ENCODE data around the gene PON1.

Gene PON1

GRCh38 chr7:95324431-95324830 is at the start of gene PON1:
Gene PON1 (minus strand): TSS chr7:95324532. CDS start chr7:95324475, 57 bp downstream.
- DNase-seq (ENCODE audit: low read depth), result no peak

- DNase-seq (ENCODE audit: low read depth), result no peak
Measured at GRCh38 chr7:95373323-95373722, 49.0 kb upstream of the PON1 start.

GRCh38 chr7:95368235-95368634 is 43.9 kb upstream of the PON1 start:
- DNase-seq (ENCODE audit: low read depth), result no peak

GRCh38 chr7:95367606-95368005 is 43.3 kb upstream of the PON1 start:
- DNase-seq (ENCODE audit: low read depth), result no peak

GRCh38 chr7:95365151-95365550 is 40.8 kb upstream of the PON1 start:
- no peak for DNase-seq (ENCODE audit: low read depth)

- no peak for DNase-seq (ENCODE audit: low read depth)
Measured at GRCh38 chr7:95357623-95358022, 33.3 kb upstream of the PON1 start.

- no peak for DNase-seq (ENCODE audit: low read depth)
Measured at GRCh38 chr7:95342642-95343307, 18.4 kb upstream of the PON1 start.

GRCh38 chr7:95342029-95342428 is 17.7 kb upstream of the PON1 start:
- DNase-seq (ENCODE audit: low read depth), result no peak

- DNase-seq (ENCODE audit: low read depth), result no peak
Measured at GRCh38 chr7:95340491-95340890, 16.2 kb upstream of the PON1 start.

GRCh38 chr7:95338832-95339231 is 14.5 kb upstream of the PON1 start:
- no peak for DNase-seq (ENCODE audit: low read depth)

GRCh38 chr7:95335093-95335492 is 10.8 kb upstream of the PON1 start:
- DNase-seq (ENCODE audit: low read depth), result no peak

GRCh38 chr7:95334447-95334846 is 10.1 kb upstream of the PON1 start:
- DNase-seq (ENCODE audit: low read depth), result no peak

- DNase-seq (ENCODE audit: low read depth), result no peak
Measured at GRCh38 chr7:95330961-95331337, 6.6 kb upstream of the PON1 start.

GRCh38 chr7:95330204-95330960 is 6.0 kb upstream of the PON1 start:
- DNase-seq (ENCODE audit: low read depth), result no peak

- no peak for DNase-seq (ENCODE audit: low read depth)
Measured at GRCh38 chr7:95327356-95327755, 3.0 kb upstream of the PON1 start.

GRCh38 chr7:95323410-95324129 is 762 bp downstream of the PON1 start:
- DNase-seq (ENCODE audit: low read depth), result no peak

GRCh38 chr7:95322854-95323253 is 1.5 kb downstream of the PON1 start:
- no peak for DNase-seq (ENCODE audit: low read depth)

- DNase-seq (ENCODE audit: low read depth), result no peak
Measured at GRCh38 chr7:95322396-95322795, 1.9 kb downstream of the PON1 start.

- no peak for DNase-seq (ENCODE audit: low read depth)
Measured at GRCh38 chr7:95321720-95322119, 2.6 kb downstream of the PON1 start.

GRCh38 chr7:95320651-95321050 is 3.7 kb downstream of the PON1 start:
- no peak for DNase-seq (ENCODE audit: low read depth)

GRCh38 chr7:95319570-95319969 is 4.8 kb downstream of the PON1 start:
- DNase-seq (ENCODE audit: low read depth), result no peak

- DNase-seq (ENCODE audit: low read depth), result no peak
Measured at GRCh38 chr7:95318501-95319100, 5.7 kb downstream of the PON1 start.

GRCh38 chr7:95317966-95318365 is 6.4 kb downstream of the PON1 start:
- no peak for DNase-seq (ENCODE audit: low read depth)
